ENCODE measurements around the gene SPRYD7.
A peak's percentile ranks its signal among the peaks of the same experiment; 100 is the strongest.
"Not testable (repeated sequence)": the region's sequence is repeated elsewhere in the genome, so short reads cannot be mapped to it uniquely, and the experiment has no call there.

The SPRYD7 gene

DNA sequence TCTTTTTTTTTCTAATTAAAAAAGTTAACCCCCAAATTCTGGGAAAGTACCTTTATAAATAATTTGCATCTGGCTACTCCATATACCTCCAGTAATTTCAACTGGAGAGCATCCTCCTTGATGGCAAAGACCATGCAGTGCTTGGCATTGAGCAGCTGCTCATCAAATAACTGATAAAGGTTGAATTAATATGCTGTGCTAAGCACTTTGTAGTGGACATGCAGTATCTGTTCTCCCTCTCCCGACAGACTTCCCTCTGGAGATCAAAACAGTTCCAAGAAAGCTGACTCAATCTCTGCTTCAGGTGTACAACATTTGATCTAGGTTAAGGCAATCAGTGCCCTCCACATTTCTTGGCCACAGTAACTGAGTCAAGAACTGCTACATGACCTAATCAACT lies 3.3 kb downstream of the SPRYD7 start:
- no peak for DNase-seq

DNA sequence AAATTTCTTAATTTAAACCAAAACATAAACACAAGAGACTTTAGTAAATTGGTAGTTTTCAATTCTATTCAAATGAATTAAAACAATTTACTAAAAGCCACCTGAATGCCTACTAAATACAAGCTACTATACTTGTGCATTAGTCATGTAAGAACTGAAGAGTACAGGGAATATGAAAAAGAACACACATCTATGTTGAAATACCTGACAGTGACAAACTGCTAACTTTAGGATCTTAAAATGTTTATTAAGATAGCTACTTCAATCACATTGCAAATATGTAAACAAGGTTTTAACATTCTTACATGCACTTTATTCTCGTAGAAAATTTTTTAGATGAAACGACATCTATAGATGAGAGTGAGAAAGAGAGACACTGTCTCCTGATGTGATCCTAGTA lies 4.1 kb downstream of the SPRYD7 start:
- DNase-seq, result no peak

DNA sequence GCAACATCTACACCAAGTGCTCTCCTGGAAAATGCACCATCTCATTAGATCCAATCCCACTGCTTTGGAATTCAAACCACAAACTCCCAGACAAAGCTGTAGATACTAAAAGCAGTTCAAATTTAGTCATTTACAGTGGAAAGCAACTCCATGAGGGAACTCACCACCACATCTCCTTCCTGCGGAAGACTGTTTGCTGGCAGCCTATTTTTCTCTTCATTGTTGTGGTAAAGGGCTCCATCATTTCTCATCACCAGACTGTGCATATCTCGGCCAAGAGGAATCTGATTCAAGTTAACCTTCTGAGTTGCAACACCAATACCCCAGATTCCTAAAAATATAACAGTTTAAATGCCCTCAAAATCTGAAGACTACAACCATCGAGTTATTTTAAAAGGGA lies 8.4 kb downstream of the SPRYD7 start:
- no peak for DNase-seq

DNA sequence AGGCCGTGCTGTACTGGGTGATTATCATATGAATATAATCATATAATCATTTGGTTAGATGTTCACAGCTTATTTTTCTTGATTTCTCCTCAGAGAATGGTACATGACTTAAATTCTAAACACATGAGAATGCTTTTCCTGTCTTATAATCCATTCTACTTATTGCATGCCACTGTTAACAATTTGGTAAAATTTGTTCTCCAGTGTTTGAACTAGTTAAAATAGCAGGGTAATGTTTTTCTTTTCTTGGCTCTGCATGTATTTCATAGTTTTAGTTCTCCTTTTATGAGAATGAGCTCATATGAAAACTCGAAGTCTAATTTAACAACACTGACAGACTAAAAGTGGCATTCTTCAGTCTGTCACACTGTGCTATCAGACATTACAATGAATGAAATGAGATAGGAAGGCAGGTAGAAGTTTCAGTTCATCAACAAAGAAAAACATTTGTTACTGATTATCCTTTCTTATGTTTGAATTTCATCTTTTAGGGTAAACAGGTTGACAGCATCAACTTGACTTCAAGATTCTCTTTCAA lies 10.2 kb downstream of the SPRYD7 start:
- DNase-seq, result no peak

DNA sequence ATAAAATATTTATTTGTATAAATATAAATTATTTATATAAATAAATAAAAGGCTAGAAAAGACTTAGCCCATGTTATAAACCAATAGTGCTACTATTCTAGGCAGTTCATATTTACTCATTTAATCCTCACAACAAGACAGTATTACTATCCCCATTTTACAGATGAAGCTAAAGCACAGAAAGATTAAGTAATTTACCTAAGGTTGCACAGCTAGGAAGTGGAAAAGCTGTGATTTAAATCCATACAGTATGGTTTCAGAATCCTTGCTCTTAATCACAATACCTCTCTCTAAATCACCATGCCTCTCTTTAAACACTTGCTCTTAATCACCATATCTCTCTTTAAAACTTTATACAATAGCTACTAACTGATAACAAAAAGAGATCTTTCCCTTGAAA lies 13.8 kb downstream of the SPRYD7 start:
- DNase-seq, result no peak

DNA sequence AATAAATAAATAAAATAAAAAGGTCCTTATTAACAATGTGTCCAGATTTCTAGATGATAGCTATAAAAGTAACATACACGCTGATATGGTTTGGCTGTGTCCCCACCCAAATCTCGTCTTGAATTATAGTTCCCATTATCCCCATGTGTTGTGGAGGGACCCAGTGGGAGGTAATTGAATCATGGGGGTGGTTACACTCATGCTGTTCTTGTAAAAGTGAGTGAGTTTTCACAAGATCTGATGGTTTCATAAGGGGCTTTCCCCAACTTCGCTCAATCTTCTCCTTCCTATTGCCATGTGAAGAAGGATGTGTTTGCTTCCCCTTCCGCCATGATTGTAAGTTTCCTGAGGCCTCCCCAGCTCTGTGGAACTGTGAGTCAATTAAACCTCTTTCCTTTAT lies 15.2 kb downstream of the SPRYD7 start:
- DNase-seq, result peak; percentile 3 to 7

DNA sequence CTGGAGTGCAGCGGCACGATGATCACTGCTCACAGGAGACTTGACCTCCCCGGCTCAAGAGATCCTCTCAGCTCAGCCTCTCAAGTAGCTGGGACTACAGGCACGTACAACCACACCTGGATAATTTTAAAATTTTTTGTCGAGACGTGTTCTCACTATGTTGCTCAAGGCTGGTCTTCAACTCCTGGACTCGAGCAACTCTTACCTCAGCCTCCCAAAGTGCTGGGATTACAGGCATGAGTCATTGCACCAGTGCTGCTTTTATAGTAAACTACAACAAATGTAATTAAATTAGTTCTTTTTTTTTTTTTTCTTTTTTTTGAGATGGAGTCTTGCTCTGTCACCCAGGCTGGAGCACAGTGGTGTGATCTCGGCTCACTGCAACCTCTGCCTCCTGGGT lies 18.0 kb downstream of the SPRYD7 start:
- DNase-seq, result not testable (repeated sequence)

DNA sequence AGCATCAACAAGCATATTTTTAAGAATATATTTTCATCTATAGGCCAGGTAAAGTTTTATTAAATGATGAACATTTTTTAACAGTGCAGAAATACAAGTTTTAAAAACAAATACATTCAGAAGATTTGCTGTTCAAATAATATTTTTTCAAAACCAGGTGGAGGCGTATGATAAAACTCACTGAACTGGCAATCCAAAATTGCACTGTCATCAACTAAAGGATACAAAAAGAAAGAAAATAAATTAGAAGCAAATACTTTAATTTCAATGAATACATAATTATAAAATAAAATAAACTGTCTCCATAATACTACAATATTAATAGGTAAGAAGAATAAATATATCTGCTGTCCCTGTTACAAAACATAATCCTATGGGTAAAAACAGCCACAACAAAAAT lies 21.2 kb downstream of the SPRYD7 start:
- DNase-seq, result no peak

DNA sequence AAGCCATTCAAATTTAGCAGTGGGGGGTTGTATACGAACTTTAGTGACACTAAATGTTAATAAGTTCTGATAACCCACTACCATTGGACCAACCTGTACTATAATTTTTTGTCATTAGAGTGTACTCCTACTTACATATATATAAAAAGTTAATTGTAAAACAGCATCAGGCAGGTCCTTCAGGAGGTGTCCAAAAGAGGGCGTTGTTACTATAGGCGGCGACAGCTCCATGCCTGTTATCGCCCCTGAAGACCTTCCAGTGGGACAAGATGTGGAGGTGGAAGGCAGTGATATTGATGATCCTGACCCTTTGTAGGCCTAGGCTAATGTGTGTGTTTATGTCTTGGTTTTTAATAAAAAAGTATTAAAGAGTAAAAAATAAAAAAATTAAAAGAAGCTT lies 27.5 kb downstream of the SPRYD7 start:
- no peak for DNase-seq

DNA sequence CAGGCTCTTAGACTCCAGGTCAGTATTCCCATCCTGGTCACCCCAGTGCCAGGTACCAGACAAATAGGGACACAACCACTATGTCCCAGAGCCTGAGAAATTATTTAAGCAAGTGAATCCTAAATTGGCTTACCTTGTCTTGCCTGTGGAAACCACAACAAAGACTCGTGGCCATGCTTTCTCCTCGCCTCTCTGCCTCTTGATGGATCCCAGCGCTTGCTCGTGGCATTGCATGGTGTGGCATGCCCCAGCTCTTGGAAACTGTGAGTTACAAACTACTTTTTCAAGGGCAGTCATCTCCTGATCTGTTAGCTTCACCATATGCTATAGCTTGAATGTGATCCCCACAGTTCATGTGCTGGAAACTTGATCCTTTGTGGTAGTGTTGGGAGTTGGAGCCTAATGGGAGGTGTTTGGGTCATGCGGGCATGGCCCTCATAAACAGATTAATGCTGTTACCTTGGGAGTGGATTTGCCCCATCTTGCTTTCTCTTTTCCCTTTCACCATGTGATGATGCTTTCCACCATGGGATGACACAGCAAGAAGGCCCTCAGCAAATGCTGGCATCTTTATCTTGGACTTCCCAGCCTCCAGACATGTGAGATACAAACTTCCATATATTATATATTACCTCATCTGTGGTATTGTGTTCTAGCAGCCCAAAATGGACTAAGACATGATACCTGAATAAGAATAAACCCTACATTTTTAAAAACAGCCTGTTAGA lies 31.2 kb downstream of the SPRYD7 start:
- DNase-seq, result no peak

DNA sequence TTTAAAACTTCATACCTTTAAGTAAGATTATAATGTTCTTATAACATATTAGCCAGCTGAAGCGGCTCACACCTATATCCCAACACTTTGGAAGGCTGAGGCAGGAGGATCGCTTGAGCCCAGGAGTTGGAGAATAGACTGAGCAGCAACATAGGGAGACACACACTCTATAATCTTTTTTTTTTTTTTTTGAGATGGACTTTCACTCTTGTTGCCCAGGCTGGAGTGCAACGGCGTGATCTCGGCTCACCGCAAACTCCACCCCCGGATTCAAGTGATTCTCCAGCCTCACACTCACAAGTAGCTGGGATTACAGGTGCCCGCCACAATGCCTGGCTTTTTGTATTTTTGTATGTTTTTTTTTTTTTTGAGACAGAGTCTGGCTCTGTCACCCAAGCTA lies 37.3 kb downstream of the SPRYD7 start:
- DNase-seq, result no peak

DNA sequence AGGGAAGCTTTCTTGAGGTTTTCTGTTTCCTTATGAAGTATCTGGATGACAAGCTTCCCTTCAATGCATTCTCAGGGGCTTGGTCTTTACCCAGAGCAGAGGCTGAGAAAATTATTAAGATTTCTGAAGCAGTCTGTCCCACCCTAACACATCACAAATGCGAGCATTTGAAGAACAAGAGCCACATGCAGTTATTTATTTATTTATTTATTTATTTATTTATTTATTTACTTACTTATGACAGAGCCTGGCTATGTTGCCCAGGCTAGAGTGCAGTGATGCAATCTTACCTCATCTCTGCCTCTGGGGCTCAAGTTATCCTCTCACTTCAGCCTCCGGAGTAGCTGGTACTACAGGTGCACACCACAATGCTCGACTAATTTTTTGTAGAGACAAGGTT lies 38.4 kb downstream of the SPRYD7 start:
- no peak for DNase-seq

DNA sequence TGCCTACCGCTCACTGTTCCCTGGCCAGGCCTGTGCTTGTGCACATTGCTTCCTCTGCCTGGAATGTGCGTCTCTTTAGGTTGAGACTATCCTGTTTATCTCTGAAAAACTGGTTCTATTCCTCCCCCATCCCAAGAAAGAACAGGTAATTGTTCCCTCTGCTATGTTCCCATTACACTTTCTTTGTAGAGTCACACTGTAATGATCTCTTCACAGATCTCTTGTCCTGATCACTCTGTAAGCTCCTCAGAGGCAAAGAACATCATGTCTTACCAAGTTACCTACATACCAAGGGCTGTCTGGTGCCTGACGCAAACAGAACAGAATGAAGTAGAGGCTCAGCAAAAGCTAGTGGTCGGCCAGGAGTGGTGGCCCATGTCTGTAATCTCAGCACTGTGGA lies 40.3 kb downstream of the SPRYD7 start:
- DNase-seq, result no peak

DNA sequence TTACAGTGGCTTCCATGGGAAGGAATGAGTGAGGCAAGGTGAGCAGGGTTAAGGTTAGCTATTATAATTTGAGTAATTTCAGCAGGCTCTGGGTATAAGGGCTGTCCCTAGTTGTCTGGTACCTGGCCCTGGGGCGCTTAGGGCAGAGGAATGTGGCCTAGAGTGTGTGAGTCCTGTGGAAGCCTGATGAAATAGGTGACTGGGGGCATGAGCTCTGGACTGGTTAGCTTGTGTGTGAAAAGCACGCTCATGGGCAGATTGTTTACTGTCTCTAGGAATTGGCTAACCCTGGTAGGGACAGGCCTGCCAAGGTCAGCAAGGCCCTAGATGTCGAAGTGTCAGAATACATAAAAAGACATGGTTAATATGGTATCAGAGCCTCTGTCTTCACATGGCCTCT lies 42.5 kb downstream of the SPRYD7 start:
- DNase-seq, result no peak

DNA sequence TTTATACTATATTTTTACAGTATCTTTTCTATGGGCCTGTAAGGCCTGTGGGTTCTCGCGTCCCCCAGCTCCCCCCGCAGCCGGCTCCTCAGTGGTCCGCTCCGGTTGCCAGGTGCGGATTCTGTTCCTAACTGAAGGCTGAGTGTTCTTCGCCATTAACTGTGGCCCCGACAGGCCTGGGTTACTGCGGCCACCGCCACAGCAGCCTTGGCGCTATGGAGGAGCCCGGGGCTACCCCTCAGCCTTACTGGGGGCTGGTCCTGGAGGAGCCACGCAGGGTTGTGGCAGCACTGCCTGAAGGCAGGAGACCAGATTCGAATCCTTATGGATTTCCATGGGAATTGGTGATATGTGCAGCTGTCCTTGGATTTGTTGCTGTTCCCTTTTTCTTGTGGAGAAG lies 45.8 kb downstream of the SPRYD7 start:
- DNase-seq, result no peak

DNA sequence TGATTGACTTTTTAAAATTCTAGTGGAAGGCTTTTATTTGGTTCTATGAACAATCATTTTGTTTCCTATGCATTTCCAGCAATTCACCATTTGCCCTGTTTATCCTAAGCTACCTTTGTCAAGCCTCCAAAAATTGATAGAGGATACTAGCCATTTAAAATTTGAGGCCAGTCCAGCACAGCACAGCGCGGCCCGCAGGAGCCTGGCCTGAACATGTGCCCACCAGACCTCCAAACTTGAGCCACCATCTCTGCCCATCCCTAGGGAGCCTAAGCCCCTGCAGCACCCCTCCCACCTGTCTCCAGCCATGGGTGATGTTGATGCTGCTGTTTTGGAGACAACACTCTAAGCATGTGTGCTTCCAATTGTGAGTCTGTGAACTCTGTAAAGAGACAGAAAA lies 57.5 kb downstream of the SPRYD7 start:
- DNase-seq, result no peak

DNA sequence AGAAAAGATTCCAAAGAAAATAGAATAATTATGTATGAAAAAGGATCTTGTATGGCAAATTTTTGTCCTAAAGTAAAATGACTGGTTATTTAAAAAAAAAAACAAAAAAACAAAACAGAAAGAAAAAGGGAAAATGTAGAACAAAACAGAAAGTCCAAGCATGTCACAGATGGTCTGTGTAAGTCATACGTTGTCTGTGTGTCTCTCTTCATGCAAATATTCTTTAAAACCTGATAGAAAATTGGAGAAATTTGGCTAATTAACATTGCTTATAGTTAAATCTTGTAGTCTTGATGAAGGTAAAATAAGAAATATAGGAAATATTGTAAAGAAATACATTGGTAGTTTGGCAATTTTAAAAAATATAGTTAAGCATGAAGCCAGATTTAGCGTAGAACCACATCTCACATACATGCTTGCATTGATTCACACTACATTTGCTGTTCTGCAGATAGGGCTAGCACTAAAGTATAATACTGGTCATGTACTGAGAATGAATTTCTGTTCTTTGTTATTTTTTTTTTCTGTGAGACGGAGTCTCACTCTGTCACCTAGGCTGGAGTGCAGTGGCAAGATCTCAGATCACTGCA lies 58.4 kb downstream of the SPRYD7 start:
- no peak for DNase-seq

DNA sequence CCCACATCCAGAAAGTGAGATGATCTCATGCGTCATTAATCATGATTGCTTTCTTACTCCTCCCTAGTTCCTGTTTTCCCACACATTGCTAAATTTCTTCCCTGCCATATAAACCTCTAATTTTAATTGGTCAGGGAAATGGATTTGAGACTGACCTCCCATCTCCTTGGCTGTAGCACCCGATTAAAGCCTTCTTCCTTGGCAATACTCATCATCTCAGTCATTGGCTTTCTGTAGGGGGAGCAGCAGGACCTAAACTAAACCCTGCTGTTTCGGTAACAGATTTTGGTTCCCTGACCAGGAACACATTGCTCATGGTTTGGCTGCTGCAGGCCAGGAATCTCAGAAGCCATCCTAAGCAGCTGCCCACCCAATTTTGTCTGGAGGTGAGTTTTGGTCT lies 61.7 kb downstream of the SPRYD7 start:
- DNase-seq, result no peak

DNA sequence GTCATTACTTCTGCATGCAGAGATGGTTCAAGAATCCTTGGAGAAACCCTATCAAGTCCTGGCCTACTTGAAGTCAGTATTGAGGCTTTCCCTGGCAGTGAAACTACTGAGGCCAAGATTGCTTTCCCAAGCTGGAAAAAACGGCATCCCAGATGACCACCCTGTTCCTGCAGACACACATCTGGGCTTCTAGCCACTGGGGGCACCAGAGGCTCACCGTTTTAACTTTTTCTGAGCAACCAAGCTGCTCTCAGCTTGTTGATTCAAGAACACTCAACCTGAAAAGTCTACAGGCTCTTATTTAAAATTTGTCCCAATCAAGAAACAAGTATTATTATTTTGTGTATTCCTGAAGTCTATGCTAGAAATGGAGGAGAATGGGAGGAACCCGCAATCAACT lies 66.6 kb downstream of the SPRYD7 start:
- no peak for DNase-seq

DNA sequence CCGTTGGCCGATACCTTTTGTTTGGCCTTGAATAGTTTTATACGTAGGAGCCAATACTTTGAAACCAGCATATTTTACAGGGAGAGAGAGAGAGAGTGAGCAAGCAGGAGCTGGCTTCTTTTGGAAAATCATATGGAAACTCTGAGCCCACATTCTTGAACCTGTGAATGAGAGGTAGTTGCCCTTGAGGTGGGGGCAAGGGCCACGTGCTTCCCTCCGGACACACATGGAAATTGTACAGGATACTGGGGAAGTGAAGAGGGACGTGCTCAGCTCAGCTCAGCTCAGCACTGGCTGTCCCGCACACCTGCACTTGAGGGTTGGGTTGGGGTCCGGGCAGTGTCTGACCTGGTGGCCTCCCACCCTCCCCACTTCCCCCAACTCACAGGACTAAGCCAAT lies 68.3 kb downstream of the SPRYD7 start:
- no peak for DNase-seq

DNA sequence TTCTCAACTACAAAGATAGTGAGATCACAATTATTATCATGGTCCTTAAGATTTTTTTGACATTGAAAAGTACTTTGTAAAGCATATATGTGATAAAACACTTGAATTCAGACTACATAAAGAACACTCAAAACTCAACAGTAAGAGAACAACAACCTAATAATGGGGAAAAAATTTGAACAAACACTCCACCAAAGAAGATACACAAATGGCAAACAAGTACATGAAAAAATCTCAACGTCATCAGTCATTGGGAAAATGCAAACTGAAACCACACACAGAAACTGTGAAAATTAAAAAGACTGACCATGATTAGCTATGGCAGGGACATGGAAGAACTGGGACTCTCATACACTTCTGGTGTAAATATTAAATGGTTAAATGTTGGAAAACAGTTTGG lies 70.9 kb downstream of the SPRYD7 start:
- DNase-seq, result no peak

DNA sequence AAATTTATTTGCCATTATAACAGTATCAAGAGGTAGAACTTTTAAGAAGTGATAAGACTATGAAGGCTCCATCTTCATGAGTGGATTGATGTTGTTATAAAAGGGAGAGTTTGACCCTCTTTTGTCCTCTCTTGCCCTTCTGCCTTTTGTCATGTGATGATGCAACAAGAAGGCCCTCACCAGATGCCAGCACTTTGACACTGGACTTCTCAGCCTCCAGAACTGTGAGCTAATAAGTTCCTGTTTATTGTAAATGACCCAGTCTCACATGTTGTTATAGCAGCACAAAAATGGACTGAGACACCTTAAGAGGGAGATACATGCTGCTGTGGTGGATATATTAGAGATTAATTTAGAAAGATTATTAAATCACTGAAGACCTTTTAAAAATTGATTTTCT lies 71.6 kb downstream of the SPRYD7 start:
- DNase-seq, result peak; percentile 20 to 40

Data from inflammatory macrophage (primary cell).